EH (cell line): ENCODE results near the gene SEL1L2.

Experiments used
- DNase-seq: peaks from one replicate; pipeline ENCODE4 v3.0.0-alpha.2; 2015; ENCODE audit warnings: low read depth

The SEL1L2 gene

DNA sequence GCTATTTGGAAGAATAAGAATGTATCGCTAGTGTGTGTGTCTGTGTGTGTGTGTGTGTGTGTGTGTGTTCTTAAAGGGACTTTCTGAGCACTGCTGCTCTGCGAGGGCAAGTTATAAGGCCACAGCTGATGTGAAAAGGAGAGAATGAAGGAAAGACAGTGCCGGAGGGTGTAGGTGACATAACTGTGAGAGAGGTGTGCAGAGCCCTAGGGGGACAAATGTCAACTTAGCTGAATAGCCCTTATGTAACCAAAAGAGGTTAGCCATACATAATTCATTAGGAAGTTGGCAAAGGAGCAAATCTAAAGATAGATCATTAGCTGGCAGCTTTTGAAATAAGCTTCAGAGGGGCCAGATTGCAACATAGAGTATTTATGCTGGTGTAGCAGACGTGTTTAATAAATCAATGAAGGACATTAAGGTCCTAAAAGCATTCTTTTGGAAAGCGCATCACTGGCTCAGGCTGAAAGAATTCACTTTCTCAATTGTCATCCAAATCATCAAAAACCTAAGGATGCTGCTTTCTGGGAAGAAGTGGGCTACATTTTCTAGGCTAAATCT, 124.5 kb downstream of the SEL1L2 start:
- DNase-seq = peak; percentile 95

DNA sequence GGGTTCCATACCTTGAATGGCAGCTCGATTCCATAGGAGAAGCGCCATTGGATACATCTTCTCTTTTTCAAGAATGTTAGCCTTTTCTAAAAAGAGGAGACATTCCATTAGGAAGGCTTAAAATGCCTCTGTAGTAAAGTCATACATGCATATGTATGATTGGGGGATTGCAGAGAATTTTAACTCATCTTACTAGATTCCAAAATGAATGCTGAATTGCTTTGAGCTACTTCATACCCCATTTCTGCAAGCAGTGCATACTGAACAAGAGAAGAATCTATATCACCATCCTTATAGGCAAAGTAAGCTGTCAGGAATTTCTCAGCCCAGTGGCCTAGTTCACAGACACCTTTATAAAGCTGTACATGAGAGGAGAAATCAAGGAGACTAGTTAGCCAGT, 125.3 kb downstream of the SEL1L2 start:
- DNase-seq = peak; percentile 72

DNA sequence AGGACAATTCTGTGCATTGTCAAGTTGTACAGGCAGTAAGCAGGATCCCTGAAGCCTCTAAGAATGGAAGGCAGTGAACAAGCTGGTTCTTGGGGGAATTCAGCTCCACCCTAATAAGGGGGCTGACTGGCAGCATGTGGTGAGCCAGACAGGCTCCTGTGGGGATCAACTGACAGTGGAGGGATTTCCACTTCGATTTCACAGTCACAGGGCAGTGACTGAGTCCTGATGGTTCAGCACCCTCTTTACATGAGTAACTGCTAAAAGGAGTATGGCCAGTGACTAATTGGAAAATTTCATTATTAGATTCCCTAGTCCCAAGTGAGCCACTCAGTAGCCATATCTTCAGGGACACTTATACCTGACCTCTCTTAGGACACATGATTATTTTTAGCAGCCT, 127.2 kb downstream of the SEL1L2 start:
- no peak for DNase-seq

DNA sequence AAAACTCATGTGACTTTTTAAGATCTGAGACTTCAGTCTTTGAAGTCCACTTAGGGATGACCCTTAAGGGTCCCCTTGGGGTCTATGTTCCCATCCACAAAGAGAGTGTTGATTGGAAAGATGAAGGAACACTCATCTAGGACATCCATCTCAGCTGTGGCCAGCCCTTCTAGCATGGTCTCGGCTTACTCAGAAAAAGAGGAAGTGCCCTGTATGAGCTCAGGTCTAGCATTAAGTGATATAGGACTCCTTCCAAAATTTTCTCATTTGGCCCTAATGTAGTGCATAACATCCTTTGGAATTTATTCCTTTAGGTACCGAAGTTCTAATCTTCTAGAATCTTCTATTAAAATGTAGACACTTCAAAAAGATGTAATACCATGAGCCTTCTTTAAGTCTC, 128.2 kb downstream of the SEL1L2 start:
- DNase-seq = no peak

DNA sequence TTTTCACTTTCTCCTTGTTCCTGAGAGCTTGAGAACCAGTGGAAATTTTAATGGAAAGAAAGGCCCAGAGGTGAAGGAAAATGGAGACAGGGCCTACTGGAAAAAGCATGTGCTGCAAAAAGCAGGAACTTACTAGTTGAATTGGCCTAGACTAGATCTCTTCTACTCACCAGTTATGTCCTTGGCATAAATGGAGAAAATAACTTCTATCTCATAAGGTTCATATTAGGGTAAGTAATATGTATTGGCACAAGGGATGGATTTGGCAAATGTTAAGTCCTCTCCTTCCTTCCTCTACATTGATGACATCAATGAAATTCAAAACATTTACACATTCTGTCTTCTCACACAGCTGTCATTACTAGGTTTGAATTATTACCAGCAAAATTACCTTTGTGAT, 131.5 kb downstream of the SEL1L2 start:
- DNase-seq = no peak

DNA sequence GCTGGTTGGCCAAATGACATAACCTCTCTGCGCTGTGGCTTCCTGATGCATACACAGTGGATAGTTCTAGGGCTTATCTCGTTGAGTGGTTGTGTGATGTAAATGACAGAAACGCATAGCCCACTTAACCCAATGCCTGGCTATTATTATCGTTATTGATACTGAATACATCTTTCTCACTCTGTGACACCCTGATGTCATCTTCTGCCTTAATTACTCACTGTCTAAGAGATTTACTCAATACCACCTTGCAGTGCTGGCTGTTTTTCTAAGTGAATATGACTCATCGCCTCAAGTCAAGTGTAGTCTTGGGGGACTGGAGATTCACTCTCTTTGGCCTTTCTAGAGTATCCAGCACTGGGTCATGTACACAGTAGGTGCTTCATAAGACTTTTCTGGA, 132.0 kb downstream of the SEL1L2 start:
- no peak for DNase-seq

DNA sequence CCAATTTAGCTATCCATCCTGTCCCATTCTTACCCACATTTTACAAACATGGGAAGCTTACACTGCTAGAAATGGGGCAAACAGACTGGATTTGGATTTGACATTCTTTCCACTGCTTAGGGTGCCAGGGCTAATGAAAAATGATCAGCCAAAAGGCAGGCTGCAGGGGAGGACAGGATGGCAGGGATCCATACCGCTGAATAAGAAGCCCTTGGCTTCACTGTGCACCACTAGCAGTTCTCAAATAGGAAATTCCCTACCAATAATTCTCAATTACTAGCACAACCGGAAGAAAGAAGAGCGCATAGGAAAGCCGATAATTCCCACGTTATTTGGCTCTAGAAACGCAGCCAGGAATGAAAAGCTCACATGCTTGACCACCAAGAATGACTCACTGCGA, 132.5 kb downstream of the SEL1L2 start:
- DNase-seq = no peak

DNA sequence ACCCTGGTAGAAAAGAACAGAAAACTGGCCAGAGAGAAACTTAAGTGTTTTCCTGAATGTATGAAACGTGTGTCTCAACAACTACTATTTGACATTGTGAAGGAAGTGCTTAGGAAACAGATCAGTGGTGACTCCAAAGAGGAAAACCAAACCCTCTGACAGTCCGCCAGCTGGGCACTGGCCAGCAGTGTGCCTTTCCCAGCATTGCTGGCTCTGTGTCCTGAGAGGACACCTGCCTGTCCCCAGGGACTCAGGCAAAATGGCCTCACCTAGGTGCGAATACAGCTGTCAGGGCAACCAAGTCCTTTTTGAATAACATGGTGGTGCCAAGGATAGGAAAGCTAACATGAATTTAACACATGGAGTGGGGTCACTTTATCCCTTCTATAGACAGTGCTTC, 133.1 kb downstream of the SEL1L2 start:
- DNase-seq = peak; percentile 36

DNA sequence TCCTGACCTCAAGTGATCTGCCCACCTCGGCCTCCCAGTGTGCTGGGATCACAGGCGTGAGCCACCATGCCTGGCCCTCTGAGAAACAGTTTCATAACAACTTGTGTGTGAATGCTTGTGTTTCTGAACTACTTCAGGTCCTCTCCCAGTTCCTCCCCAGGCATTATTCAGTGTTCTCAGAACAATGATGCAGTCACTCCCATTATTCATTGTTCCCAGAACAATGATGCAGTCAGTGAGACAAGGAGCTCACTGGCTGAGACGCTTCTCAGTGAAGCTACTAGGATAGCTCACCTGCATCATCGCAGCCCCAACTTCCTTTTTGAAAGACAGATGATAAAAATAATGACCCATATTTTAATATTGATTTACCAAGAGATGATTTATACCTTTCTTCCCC, 134.1 kb downstream of the SEL1L2 start:
- no peak for DNase-seq

DNA sequence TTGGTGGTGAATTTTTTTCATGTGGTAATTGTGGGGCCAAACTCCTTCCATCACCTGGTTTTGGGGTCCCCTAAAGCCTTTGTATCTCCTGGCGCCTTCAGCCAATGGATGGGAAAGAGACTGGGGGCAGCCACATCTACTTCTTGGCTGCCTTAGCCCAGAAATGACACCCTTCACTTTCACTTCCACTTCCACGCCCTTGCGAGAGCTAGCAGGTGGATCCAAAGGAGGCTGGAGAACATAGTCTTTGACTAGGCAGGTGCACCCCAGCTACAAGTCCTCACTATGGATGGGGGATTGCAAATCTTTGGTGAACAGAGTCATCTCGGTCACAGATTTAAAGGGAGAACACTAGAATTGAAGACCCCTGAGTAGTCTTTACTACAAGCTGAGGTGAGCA, 134.8 kb downstream of the SEL1L2 start:
- no peak for DNase-seq

DNA sequence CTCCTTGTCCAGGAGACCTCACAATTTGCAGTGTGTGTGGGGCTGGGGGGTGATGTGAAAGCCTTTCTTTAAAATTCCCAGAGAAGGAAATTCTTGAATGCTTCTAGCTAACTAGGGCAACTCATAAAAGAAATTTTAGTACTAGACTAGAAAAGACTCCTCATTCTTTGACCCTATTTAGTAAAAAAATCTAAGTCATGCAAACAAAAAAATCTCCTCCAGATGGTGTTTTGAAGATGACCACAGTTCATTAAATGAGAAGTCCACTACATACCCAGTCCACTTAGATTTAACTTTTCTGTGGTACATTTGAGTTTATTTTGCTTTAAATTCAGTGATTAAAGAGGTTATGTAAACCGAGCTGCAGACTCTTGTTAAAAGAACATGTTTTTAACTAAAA, 138.1 kb downstream of the SEL1L2 start:
- peak; percentile 92 for DNase-seq

DNA sequence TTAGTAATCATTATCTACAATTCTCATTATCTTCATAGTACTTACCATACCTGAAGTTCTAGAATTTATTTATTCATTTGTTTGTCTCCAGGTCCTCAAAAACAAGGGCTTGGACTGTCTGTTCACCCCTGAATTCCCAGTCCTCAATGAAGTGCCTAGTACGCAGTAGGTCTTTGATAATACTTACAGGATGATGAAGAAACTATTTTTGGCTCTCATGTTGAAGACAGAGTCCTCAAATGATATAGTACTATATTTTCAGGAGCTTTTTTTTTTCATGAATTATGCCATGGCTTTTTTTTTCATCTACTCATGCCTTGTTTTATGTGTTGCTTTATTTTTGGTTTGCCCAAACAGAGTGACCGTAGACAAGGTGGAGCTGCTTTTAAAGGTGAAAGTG, 139.1 kb downstream of the SEL1L2 start:
- peak; percentile 49 for DNase-seq

DNA sequence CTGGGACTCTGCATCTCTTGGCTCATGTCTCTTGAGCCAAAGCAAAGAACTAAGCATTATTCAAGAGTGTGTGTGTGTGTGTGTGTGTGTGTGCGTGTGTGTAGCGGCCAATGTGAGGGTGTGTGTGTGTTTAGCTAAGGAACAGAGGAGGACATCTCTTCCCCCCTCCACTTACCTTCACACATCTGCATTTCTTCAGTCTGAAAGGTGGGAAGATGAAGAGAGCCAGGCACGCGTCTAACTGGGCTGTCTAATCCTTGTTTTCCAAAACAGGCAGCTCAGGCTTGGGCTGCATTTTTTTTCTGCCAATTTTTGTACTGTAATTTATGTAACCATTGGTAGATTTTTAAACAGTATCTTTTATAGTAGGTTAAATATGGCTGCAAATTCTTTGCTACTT, 146.1 kb downstream of the SEL1L2 start:
- no peak for DNase-seq

DNA sequence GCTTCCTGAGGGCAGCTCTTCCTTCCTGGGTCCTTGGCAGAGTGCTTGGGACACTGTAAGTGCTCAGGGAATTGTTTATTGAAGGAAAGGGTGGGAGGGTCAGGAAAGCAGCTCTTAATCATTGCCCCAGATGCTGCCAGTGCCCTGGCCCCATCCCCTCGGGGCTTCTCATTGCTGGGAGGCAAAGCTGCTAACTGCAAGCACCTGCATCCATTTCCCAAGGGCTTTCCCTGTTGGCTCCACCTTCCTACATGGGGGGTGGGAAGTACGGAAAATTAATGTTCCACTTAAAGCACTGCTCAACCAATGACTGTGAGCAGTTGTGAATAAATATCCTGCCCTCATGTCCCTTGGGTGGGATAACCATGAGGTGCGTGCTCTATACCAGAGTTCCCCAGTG, 149.2 kb downstream of the SEL1L2 start:
- no peak for DNase-seq

DNA sequence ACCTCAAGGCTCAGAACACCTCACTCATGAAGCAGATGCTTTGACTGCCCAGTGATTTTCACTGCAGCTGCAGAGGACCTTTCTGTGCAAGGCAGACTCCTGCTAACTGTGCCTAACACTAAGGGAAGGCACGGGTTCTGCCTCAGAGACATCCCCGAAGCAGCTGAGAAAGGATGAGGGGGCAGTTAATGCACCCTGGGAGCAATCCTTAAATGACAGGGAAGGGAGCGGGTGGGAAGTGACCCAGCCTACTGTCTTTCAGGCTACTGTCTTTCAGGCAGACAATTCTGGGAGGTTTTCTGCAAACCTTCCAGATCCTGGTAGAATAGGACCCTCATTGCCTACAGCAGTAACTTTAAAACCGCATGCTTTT, 150.3 kb downstream of the SEL1L2 start:
- no peak for DNase-seq

DNA sequence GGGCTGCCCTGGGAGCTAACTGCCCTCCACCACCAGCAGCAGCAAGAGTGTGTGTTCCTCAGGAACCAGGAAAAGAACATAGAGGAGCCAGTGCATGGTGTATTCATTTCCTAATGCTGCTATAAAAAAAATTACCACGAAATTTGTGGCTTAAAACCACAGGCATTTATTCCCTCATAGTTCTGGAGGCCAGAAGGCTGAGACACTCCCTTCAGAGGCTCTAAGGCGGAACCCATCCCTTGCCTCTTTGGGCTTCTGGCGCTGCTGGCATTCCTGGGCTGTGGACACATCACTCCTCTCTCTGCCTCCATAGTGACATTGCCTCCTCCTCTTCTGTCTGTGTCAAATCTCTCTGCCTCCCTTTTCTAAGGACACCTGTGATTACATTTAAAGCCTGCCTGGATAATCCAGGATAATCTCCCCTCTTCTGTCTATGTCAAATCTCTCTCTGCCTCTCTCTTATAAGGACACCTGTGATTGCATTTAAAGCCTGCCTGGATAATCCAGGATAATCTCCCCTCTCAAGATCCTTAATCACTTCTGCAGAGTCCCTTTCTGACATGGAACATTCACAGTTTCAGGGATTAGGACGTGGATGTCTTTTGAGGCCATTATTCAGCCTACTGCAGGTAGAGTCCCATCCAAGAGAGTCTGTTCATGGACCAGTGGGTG, 150.9 kb downstream of the SEL1L2 start:
- peak; percentile 97 for DNase-seq

DNA sequence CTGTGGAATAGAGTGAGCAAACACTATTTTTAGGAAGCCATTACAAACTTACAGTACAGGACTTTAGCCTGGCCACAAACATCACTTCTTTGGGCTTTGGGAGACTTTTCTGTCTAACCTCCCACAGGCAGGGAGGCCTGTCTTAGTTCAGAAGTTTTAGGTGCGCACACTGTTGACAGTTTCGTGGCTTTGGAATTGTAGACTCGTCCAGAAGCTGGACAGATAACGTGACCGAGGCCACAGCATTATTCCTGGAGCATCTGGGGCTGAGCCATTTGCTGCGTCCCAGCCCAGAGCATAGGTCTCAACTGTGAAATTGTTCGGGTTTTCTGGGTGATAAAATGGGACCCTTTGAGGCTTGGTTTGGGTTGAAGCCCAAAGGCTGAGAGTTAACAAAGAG, 151.8 kb downstream of the SEL1L2 start:
- no peak for DNase-seq

DNA sequence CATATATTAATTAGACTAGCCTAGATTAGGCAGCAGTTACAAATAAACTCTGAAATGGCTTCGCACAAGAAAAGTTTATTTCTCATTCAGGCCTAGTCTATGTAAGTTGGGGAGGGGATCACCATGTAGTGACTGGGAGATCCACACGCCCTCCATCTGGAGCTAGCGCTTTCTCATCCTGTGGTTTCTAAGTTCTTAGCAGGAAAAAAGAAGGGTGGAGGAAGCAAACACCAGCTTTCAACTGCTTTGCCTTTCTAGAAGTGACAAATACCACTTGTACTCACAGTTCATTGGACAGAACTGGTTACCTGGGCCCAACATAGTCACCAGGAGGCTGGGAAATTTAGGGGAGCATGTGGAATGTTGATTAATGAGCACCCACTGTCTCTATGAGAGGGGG, 158.9 kb downstream of the SEL1L2 start:
- DNase-seq = no peak

DNA sequence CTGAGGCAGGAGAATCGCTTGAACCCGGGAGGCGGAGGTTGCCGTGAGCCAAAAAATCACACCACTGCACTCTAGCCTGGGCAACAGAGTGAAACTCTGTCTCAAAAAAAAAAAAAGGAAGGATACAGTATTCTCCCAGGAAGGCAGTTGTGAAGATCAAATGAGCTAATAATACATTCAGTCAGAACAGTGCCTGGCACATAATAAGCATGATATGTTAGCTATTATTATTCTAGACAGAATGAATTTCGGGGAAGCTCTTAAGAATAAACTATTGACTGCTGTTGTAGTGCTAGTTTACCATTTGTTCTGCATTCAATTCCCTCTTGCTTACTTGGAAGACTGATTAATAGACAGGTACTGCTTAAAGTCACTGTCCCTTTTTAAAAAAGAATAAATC, 164.9 kb downstream of the SEL1L2 start:
- no peak for DNase-seq

DNA sequence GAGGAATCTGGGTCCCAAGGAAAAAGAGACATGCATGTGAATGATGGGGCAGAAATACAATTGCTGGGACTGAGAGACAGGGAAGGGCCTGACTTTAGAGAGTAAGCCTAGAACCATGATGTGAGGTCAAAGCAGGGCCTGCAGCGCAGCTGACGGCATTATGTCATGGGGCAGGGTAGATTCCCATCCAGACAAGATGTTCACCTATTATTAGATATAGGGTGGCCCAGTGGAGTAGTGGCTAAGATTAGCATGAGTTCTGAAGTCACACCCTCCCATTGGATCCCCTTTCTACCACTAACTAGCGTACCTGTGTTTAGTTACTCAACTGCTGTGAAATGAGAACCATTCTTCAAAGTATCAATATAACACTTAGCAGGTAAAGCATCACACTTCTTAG, 166.0 kb downstream of the SEL1L2 start:
- no peak for DNase-seq

DNA sequence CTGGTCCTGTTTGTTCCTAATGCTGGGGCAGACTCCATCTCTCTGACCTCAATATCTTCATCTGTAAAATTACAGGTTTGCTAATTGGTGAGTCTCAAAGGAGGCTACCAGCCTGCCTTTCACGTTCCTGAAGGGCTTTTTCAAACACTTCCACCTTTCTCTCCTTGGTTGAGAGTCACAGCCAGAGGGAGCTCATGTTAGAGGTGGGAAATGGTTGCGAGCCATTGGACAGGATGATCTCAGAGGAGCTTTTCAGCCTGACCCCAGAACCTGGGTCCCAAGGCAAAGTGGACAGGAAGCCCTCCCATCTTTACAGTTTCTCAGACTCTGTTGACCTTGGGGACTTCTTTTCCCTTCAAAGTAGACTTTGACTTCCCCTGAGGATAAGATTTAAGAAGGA, 168.0 kb downstream of the SEL1L2 start:
- peak; percentile 27 for DNase-seq

DNA sequence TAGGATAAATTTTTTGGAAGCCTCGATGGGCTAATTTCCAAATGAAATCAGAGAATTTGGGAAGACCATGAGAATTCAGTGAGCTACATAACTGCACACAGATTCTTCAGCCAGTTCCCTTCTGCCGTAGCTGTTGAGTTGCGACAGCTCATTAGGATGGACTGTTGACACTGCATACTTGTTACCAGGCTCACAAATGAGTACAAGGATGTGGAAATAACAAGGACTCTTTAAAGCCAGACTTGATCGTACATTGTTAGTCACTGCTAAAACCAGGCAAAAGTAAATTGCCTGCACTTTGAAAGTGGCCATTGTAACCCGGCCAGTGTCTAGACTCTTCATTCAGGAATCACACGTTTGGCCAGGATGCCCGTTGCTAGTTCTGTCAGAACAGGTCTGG, 168.5 kb downstream of the SEL1L2 start:
- DNase-seq = peak; percentile 74

DNA sequence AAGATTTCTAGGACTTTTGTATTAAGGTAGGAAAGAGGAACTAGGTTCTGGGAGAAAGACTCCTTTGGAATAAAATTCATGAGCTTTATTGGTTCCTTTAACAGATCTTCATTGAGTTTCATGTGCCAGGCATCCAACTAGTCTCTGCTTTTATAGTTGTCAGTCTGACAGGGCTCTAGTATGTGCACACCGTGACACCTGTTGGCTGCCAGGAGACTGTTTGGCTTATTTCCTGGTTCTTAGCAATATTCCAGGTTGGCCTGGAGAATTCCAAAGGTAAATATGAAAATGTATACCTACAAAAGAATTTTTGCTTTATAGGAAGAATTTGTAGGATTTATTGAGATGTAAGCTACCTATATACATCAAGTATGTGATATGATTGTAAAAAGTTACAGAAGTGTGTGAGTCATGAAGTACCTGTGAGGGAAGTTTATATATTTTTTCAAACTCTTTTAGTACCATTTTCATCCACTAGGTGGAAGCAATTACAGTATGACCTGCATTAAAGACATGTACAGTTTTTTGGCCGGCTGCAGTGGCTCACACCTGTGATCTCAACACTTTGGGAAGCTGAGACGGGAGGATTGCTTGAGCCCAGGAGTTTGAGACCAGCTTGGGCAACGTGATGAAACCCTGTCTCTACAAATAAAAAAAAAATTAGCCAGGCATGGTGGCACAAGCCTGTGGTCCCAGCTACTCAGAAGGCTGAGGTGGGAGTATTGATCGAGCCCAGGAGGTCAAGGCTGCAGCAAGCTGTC, 170.3 kb downstream of the SEL1L2 start:
- peak; percentile 67 for DNase-seq

DNA sequence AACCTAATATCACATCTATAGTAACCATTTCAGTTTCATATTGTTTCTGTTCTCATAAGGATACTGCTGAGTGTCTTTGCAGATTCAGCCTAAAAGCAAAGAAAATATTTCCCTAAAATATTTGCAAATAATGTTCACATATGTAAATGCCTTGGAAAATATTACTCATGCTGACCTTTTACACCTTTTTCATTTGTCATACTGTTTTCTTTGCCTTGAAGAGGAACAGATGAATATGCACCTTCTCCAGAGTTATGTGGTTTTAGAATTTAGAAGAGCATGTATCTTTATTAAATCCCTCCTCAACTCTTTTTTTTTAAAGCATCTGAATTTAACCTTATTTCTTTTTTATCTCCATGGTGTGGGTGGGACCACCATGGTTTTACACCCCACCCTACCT, 173.1 kb downstream of the SEL1L2 start:
- no peak for DNase-seq
